ENCODE results near the gene COL5A2.

Gene COL5A2

DNA sequence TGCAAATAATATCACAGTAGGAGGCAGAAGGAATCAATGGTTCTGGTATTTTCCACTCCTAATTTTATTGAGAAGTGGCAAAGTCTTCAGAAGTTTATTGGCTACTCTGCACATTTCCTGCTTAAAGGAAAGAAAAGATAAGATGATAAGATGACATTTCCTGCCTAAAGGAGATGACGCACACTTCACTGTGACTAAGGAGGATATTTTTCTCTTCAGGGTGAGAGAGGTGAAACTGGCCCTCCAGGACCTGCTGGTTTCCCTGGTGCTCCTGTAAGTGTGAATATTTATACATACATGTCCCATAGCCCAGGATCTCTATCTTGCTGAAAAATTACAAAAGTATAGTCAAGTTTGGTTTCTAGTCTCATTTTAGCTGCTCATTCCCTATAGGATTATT, 177.5 kb downstream of the COL5A2 start:
- DNase-seq (ENCODE audit: low read depth, low spot score), result no peak

DNA sequence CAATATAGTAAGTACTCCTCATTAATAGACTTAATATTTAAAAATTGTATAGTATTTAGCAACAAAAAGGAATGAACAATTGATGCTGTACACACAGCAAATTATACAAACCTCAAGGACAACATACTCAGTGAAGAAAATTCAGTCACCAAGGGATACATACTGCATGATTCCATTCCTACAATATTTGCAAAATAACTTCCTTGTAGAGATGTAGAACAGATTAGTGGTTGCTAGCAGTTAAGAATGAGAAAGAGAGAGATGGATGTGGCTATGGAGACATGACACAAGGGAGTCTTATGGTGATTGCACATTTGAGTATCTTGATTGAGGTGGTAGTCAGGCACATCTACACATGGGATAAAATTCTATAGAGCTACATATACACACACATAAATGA, 179.3 kb downstream of the COL5A2 start:
- no peak for DNase-seq (ENCODE audit: low read depth, low spot score)

DNA sequence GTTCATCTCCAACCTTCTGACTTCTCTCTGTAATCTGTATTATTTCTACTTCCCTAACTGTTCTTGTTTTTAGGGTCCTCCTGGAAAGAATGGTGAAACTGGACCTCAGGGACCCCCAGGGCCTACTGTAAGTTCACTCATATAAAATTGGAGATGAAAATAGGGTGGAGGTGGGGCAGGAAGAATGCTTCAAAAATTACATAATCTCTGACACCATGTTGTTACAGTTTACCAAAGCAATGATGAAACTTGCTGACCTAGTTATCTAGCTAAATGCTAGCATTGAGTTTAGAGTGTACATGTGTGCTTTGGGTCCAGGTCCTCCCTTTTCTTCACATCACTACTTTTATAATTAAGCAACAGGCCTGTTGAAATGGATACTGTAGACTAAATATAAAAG, 182.3 kb downstream of the COL5A2 start:
- DNase-seq (ENCODE audit: low read depth, low spot score), result no peak

DNA sequence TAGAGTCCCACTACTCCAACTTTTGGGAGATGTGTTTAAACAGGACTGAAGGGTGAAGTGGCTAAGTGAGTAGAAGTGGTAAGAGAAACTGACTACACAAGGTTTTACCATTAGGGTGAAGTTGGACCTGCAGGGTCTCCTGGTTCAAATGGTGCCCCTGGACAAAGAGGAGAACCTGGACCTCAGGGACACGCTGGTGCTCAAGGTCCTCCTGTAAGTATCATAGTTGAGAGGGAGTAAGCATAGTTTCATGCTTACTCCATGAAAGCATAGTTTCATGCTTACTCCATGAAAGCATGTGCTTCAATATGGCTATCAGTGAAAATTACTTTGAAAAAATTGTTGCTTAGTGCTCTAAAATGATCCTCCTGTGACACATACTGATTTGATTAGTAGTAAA, 186.3 kb downstream of the COL5A2 start:
- no peak for DNase-seq (ENCODE audit: low read depth, low spot score)

DNA sequence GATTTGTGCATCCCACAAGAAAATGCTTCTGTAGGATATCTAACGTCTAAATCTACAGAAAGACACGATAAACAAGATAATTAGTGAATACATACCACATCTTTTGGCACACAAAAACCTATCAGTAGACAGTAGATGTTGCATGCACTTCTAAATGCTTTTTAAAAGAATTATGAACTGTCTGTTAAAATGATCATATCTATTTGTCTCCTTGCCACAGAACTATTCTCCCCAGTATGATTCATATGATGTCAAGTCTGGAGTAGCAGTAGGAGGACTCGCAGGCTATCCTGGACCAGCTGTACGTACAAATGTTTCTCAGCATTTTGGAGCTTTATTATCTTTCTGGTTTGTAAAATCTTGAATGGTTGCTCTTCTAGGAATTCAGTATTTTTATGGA, 192.7 kb downstream of the COL5A2 start:
- DNase-seq (ENCODE audit: low read depth, low spot score), result no peak

DNA sequence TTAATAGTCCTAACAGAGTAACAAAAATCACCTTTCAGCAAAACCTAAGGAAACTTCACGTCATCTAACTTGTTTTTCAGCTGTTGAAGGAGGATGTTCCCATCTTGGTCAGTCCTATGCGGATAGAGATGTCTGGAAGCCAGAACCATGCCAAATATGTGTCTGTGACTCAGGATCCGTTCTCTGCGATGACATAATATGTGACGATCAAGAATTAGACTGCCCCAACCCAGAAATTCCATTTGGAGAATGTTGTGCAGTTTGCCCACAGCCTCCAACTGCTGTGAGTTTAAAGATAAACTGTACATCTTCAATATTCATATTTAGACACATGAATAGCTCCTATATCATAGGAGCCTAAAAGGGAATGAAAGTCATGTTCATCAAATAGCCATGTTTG, 194.9 kb downstream of the COL5A2 start:
- no peak for DNase-seq (ENCODE audit: low read depth, low spot score)

DNA sequence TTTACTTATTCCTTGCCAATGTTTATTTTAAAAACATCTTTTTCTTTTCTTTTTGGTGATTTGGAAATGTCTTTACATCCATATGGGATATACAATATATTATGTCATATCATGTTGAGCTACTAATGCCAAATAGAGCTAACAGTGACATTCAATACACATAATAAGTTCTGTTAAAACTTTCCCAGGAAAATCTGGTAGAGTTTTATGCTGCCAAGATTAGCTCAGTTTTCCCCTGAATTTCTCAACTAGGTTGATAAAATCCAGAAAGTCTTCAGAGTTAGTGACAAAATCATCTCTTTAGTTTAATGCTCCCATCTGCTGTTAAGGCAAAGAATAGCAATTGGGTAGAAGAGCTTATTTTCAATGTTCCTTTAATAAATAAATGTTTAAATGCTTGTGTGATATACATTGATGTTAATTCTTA, 195.5 kb downstream of the COL5A2 start:
- no peak for DNase-seq (ENCODE audit: low read depth, low spot score)

DNA sequence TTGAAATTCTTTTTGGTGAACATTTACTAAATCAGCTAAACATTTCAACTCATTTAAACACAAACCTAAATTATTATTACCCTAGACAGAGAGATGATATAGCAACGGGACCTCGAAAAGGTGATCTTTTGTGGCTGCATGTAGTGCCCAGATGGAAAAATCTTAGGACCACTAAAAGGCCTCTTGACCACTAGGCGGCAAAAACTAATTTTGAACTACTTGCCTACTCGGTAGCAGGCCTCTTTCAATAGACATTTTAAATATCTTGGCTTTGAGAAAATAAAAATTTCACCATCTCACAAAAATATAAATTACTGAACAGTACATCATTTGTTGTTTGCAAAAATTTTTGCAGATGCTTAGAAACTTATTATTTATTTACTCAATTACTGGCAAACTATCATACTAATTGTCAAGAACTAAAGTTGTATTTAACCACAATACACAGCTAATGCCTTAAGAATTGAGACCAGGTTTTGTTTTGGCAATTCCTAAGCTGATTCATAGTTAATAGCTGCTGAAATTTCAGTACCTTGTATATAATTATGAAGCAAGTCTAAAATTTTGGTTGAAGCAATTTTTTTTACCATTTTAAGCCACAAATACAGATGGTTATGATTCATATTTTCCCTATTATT, 196.0 kb downstream of the COL5A2 start:
- DNase-seq (ENCODE audit: low read depth, low spot score), result no peak

Measured in smooth muscle cell of the brain vasculature (primary cell).